Inferior parietal cortex (tissue), 1 donor: ENCODE measurements around the gene TMTC4.
A peak's percentile ranks its signal among the peaks of the same experiment; 100 is the strongest.
"Not testable (repeated sequence)": the region's sequence is repeated elsewhere in the genome, so short reads cannot be mapped to it uniquely, and the experiment has no call there.

ENCODE experiments used
- DNase-seq: peaks from one replicate; pipeline ENCODE4 v3.0.0-alpha.2; 2016; ENCODE audit errors: extremely low spot score

The TMTC4 gene

GRCh38 chr13:100674572-100674871 lies at the start of gene TMTC4:
TSS of gene TMTC4 (minus strand) at chr13:100674795. CDS start at chr13:100670362, 4,433 bp downstream.
- DNase-seq: peak; percentile 5

GRCh38 chr13:100722517-100722916 lies 47.9 kb upstream of the TMTC4 start:
- DNase-seq: no peak

- peak; percentile 83 for DNase-seq
These were observed 47.4 kb upstream of the TMTC4 start for GRCh38 chr13:100721885-100722512.

- no peak for DNase-seq
These were observed 41.0 kb upstream of the TMTC4 start for GRCh38 chr13:100715604-100716003.

- DNase-seq: no peak
These were observed 39.9 kb upstream of the TMTC4 start for GRCh38 chr13:100714478-100714877.

- DNase-seq: no peak
These were observed 35.6 kb upstream of the TMTC4 start for GRCh38 chr13:100710176-100710575.

- DNase-seq: no peak
These were observed 33.5 kb upstream of the TMTC4 start for GRCh38 chr13:100707818-100708740.

- DNase-seq: not testable (repeated sequence)
These were observed 23.7 kb upstream of the TMTC4 start for GRCh38 chr13:100698331-100698730.

- DNase-seq: no peak
These were observed 20.8 kb upstream of the TMTC4 start for GRCh38 chr13:100695509-100695773.

GRCh38 chr13:100694722-100695508 lies 20.3 kb upstream of the TMTC4 start:
- DNase-seq: no peak

- no peak for DNase-seq
These were observed 14.6 kb upstream of the TMTC4 start for GRCh38 chr13:100689191-100689590.

GRCh38 chr13:100680131-100680530 lies 5.5 kb upstream of the TMTC4 start:
- no peak for DNase-seq

- DNase-seq: not testable (repeated sequence)
These were observed 2.5 kb upstream of the TMTC4 start for GRCh38 chr13:100677128-100677527.

- DNase-seq: peak; percentile 12
These were observed 1.1 kb upstream of the TMTC4 start for GRCh38 chr13:100675661-100676129.

- peak; percentile 98 for DNase-seq
These were observed 471 bp upstream of the TMTC4 start for GRCh38 chr13:100674872-100675660.

- peak; percentile 64 for DNase-seq
These were observed 653 bp downstream of the TMTC4 start for GRCh38 chr13:100673713-100674571.

- peak; percentile 9 for DNase-seq
These were observed 1.3 kb downstream of the TMTC4 start for GRCh38 chr13:100673376-100673712.

GRCh38 chr13:100671389-100672182 lies 3.0 kb downstream of the TMTC4 start:
- DNase-seq: no peak

GRCh38 chr13:100668408-100668807 lies 6.2 kb downstream of the TMTC4 start:
- no peak for DNase-seq

GRCh38 chr13:100667894-100668293 lies 6.7 kb downstream of the TMTC4 start:
- no peak for DNase-seq
